Gastroesophageal sphincter (tissue), 4 donors: Measurements from ENCODE around the gene LRRC47. TPM values are rescaled to one million over a fixed set of nuclear protein-coding genes. Genes with fewer than 3 reads are reported as not detected.

Experiments used
- ATAC-seq: fragments of 150-250 bp; one replicate; pipeline ENCODE4 v1.9.1; 2016; ENCODE audit warnings: mild to moderate bottlenecking, moderate library complexity
- H3K27ac ChIP-seq, 4 donors: fragments of 200-600 bp; sonication (generic) in 3 of 4; 1 replicate in 3 of 4; 2 replicates in 1 of 4; pipeline ENCODE4 v1.5.1; 2016 to 2019
- H3K27me3 ChIP-seq: fragments of 200-600 bp; sonication (generic); one replicate; pipeline ENCODE4 v1.5.1; 2019
- H3K36me3 ChIP-seq, 2 donors: fragments of 200-600 bp; sonication (generic); one replicate each; pipeline ENCODE4 v1.5.1; 2019; ENCODE audit warnings: control low read depth in 1 of 2
- H3K4me1 ChIP-seq, 3 donors: fragments of 200-600 bp; sonication (generic); 1 replicate in 2 of 3; 2 replicates in 1 of 3; pipeline ENCODE4 v1.5.1; 2016 to 2019; ENCODE audit warnings: control low read depth in 2 of 3
- H3K4me3 ChIP-seq, 2 donors: fragments of 200-600 bp; sonication (generic); one replicate each; pipeline ENCODE4 v1.5.1; 2019; ENCODE audit warnings: mild to moderate bottlenecking in 1 of 2, moderate library complexity in 1 of 2
- H3K9me3 ChIP-seq, 3 donors: fragments of 200-600 bp; sonication (generic); one replicate each; pipeline ENCODE4 v1.5.1; 2017 to 2019; ENCODE audit warnings: control low read depth in 2 of 3
- EP300 ChIP-seq: sonication (generic); formaldehyde crosslinking; IDR thresholded peaks from one replicate; pipeline ENCODE4 v1.6.1; 2017; ENCODE audit warnings: antibody characterized with exemption, mild to moderate bottlenecking
- POLR2A ChIP-seq, 2 donors: fragments of 450-650 bp; IDR thresholded peaks; one replicate each; pipeline ENCODE4 v1.6.1; 2017; ENCODE audit warnings: antibody characterized with exemption in 2 of 2, mild to moderate bottlenecking in 2 of 2, moderate library complexity in 1 of 2
- POLR2AphosphoS5 ChIP-seq: sonication (generic); formaldehyde crosslinking; IDR thresholded peaks from one replicate; pipeline ENCODE4 v1.6.1; 2017; ENCODE audit warnings: antibody characterized with exemption
- WGBS, 2 donors: methylation state at CpG; one replicate each; pipeline ENCODE4 v1.1.5; 2018; ENCODE audit warnings: low coverage in 1 of 2; 5-methylcytosine and 5-hydroxymethylcytosine counted together
- total RNA-seq, 4 donors: library from RNA; depleted of rRNA; stranded (reverse); fragments of >200 nt; gene quantifications; one replicate each; pipeline ENCODE4 v1.1.0, GENCODE V29; 2016
- TF ChIP-seq, protein P1 (sequence below), 4 experiments: fragments of 200-600 bp in 2 of 4; fragments of 450-650 bp in 2 of 4; sonication (generic) in 1 of 4; IDR thresholded peaks; one replicate each; pipeline ENCODE4 v1.5.1; 2017 to 2019; ENCODE audit warnings: antibody characterized with exemption in 4 of 4, mild to moderate bottlenecking in 2 of 4, moderate library complexity in 2 of 4

The LRRC47 gene
- total RNA-seq, 4 donors from 2014 or later: 36.5 to 47.9 (median 46.5) TPM

DNA sequence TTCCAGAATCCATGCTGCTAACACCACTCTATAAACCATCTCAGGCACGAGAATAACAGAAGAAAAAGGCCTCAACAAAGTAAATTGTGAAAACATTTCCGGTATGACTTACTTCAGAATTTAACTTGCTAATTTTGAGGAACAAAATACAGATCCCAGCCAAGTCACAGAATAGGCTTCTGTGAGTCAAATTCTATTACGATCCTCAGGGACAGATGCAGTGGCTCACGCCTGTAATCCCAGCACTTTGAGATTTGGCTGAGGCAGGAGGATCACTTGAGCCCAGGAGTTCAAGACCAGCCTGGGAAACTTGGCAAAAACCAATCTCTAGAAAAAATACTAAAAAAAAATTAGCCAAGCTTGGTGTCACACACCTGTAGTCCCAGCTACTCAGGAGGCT lies 52.9 kb downstream of the LRRC47 start:
- TF ChIP-seq POLR2A (IDR thresholded peaks at IDR 0.05): no peak
- peaks cover 0 to 42% (median 10%) of the 10 kb centered on the region in 3 donors for H3K4me1 ChIP-seq
- H3K36me3 ChIP-seq: peaks cover 0 to 73% of the 10 kb centered on the region in 2 donors

DNA sequence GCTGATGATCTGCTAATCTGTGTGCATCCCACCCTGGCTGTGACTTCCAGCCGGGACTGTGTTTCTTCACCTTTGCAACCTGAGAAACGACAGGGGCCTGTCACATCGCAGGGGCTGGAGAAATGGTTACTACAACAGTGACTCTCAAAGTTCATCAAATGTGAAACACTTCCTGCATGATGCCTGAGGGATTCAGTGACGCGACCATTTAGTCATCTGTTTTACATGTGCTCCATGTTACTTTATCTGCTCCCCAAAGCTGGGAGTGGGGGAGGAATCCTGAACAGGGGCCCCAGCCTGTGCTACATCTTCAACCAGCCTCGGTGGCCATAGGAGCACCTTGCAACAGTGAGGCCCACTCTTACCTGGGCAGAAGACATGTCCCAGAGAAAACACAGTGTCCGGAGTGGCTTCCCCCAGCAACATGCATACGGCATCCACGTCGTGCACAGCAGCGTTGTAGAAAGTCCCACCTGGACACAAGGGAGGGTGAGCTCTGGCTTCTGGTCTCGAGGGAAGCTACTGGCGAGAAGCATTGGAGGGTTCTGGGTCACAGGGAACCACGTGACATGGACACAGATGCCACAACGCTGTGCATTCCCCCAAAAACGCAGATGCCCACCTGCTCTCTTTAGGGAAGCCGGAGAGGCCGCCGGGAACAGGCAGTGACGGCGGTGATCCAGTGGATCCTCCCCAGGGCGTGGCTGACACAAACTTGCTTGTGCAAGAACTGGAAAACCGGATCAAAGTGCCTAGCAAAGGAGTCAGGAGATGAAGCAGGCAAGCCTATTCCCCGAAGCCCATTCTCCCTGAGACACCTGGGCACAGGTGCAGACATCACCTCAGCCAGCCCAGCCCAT lies 53.6 kb downstream of the LRRC47 start:
- H3K9me3 ChIP-seq: no peaks in the 10 kb centered on the region
- TF ChIP-seq POLR2AphosphoS5 (no peak), POLR2A (IDR thresholded peaks at IDR 0.05) (no peak), EP300 (no peak)
- TF ChIP-seq, protein P1, sequence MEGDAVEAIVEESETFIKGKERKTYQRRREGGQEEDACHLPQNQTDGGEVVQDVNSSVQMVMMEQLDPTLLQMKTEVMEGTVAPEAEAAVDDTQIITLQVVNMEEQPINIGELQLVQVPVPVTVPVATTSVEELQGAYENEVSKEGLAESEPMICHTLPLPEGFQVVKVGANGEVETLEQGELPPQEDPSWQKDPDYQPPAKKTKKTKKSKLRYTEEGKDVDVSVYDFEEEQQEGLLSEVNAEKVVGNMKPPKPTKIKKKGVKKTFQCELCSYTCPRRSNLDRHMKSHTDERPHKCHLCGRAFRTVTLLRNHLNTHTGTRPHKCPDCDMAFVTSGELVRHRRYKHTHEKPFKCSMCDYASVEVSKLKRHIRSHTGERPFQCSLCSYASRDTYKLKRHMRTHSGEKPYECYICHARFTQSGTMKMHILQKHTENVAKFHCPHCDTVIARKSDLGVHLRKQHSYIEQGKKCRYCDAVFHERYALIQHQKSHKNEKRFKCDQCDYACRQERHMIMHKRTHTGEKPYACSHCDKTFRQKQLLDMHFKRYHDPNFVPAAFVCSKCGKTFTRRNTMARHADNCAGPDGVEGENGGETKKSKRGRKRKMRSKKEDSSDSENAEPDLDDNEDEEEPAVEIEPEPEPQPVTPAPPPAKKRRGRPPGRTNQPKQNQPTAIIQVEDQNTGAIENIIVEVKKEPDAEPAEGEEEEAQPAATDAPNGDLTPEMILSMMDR (IDR thresholded peaks at IDR 0.05): no peak
- no peak overlapping the region for H3K27ac ChIP-seq
- peaks cover 0 to 81% of the 10 kb centered on the region in 2 donors for H3K36me3 ChIP-seq
- H3K4me1 ChIP-seq: peaks cover 0 to 37% (median 6%) of the 10 kb centered on the region in 3 donors
- WGBS, 2 donors: 70% methylated on average over 2 of the region's 24 CpGs; no CpG with 5 or more reads in 1 of the 2 donors
- H3K27me3 ChIP-seq: no peaks in the 10 kb centered on the region
- ATAC-seq: no peak
- no peak overlapping the region for H3K4me3 ChIP-seq

More for the DNA sequence above, 52.9 kb downstream of the LRRC47 start:
- Histone ChIP-seq H3K27ac (no peak overlapping the region), H3K9me3 (no peaks in the 10 kb centered on the region), H3K27me3 (no peaks in the 10 kb centered on the region), H3K4me3 (no peak overlapping the region)
- ATAC-seq: no peak
- 49 to 74% methylated on average over 3 to 4 of the region's 4 CpGs for WGBS, 2 donors

DNA sequence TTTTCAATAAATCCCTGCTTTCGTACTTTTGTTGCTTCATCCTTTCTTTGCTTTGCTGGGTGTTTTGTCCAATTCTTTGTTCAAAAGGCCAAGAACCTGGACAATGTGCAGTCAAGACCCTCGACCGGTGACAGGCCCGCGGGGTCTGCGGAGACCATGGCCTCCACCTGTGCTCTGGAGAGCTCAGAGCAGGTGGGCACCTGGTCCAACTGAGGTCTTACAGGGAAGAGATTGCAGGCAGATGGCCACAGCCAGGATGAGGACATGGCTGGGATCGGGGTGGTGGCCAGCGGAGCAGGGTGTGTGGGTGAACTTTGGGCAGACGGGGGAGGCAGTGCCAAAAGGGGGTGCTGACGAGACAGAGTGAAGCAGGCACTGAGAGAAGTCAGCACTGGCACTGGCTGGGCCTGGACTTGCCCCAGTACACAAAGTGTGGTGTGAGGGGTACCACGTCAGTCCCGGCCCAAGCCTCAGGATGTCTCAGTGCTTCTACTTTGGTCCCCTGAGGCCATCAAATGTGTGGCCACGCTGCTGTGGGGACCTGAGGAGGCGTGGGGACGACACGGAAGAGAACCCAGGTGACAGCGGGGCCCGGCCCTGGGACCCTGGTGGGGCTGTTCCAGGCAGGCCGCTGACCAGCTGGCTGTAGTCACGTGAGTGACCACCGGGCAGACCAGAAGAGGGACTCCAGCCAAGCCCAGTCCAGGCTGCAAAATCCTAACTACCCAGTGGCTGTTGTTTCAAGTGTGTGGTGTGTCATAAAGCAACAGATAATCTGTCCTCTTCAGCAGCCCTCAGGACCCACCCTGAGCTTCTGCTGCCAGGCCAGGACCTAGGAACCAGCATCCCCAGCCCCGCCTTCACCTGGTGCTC lies 54.5 kb downstream of the LRRC47 start:
- Histone ChIP-seq H3K4me1 (peaks cover 0 to 32% (median 5%) of the 10 kb centered on the region in 3 donors), H3K27me3 (no peaks in the 10 kb centered on the region), H3K27ac (no peak overlapping the region), H3K4me3 (no peak overlapping the region), H3K9me3 (no peaks in the 10 kb centered on the region), H3K36me3 (peaks cover 0 to 89% of the 10 kb centered on the region in 2 donors)
- no peak for ATAC-seq
- WGBS, 2 donors: 89 to 93% methylated on average over 5 to 6 of the region's 22 CpGs
- TF ChIP-seq, protein P1 (IDR thresholded peaks at IDR 0.05): no peak
- TF ChIP-seq POLR2A (IDR thresholded peaks at IDR 0.05) (no peak), POLR2AphosphoS5 (no peak), EP300 (no peak)

DNA sequence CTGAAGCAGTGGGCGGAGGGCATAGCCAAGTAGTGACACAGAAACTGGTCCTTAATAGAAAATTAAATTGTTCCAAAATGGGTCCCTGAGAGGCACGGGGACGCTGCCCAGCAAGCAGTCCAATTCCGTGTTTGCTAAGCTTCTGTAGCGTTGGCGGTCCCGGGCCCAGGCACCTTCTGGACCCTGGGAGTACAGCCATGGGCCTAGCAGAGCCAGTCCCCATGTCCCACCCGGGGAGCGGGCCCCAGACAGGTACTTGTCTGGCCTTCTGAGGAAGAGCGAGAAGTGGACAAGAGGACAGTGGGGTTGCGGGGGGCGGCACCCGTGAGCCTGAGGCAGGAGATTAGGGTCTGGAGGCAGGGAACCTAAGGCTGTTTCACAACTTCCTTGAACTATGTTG lies 55.5 kb downstream of the LRRC47 start:
- ATAC-seq: no peak
- no peaks in the 10 kb centered on the region for H3K27me3 ChIP-seq
- WGBS, 2 donors: 100% methylated on average over 8 of the region's 13 CpGs; no CpG with 5 or more reads in 1 of the 2 donors
- TF ChIP-seq POLR2A (IDR thresholded peaks at IDR 0.05) (no peak), POLR2AphosphoS5 (no peak), EP300 (no peak)
- TF ChIP-seq, protein P1 (IDR thresholded peaks at IDR 0.05): no peak
- no peaks in the 10 kb centered on the region for H3K9me3 ChIP-seq
- peaks cover 0 to 21% (median 0%) of the 10 kb centered on the region in 3 donors for H3K4me1 ChIP-seq
- H3K36me3 ChIP-seq: peaks cover 0 to 99% of the 10 kb centered on the region in 2 donors
- H3K27ac ChIP-seq: no peak overlapping the region
- H3K4me3 ChIP-seq: no peak overlapping the region

DNA sequence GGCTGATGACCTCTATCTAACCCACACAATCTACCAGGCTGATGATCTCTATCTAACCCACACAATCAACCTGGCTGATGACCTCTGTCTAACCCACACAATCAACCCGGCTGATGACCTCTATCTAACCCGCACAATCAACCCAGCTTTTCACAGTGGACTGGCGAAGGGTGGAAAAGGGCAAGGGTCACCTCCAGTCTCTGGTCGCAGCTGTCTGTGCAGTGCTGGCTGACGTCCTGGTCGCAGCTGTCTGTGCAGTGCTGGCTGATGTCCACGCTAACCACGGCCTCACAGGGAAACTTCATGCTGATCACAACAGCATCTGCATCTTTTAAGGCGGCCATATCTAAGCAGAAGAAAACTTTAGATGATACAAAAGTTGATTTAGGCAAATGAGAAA lies 56.3 kb downstream of the LRRC47 start:
- H3K27ac ChIP-seq: no peak overlapping the region
- peaks cover 0 to 14% (median 0%) of the 10 kb centered on the region in 3 donors for H3K4me1 ChIP-seq
- no peak for ATAC-seq
- no peak overlapping the region for H3K4me3 ChIP-seq
- TF ChIP-seq POLR2AphosphoS5 (no peak), POLR2A (IDR thresholded peaks at IDR 0.05) (no peak), EP300 (no peak)
- TF ChIP-seq, protein P1 (IDR thresholded peaks at IDR 0.05): no peak
- peaks cover 0 to 99% of the 10 kb centered on the region in 2 donors for H3K36me3 ChIP-seq
- no peaks in the 10 kb centered on the region for H3K9me3 ChIP-seq
- no peaks in the 10 kb centered on the region for H3K27me3 ChIP-seq
- WGBS, 2 donors: 84% methylated on average over 8 of the region's 9 CpGs; no CpG with 5 or more reads in 1 of the 2 donors
